Measurements from ENCODE around the gene MYO1H.

The MYO1H gene

GRCh38 chr12:109492371-109492770 lies 144.7 kb downstream of the MYO1H start:
- DNase-seq (ENCODE audit: low spot score): no peak

- DNase-seq (ENCODE audit: low spot score): no peak
Observed at GRCh38 chr12:109493090-109493489, 145.4 kb downstream of the MYO1H start.

DNA sequence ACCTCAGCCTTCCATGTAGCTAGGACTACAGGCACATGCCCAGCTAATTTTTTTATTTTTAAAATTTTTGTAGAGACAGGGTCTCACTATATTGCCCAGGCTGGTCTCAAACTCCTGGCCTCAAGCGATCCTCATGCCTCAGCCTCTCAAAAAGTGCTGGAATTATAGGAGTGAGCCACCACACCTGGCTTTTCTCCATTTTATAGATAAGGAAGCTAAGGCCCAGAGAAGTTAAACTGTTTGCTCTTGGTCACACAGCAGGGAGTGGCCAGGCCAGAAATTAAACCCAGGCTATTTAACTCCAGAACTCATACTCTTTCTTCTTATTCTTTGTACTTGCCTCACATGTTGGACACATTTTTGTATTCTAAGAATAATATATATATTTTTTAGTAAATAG lies 146.2 kb downstream of the MYO1H start:
- DNase-seq (ENCODE audit: low spot score): no peak

- DNase-seq (ENCODE audit: low spot score): no peak
Observed at GRCh38 chr12:109494348-109494881, 146.7 kb downstream of the MYO1H start.

DNA sequence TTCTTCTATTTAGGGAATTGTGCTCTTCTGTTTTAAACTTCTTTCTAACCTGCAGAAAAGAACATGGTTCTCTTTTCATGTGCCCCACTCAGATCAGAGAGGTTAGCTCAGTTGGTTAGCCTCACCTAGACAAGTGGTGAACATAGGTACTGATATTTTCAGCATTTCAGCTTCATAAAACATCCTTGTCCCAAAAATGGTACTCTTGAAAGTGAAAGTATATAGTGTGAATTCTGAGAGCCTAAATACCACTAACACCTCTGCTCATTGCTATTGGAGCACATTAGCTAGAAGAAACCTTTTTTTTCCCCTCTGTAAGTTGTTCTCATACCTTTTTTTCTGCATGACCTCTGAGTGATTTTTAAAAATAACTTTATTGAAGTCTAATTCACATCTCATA lies 147.3 kb downstream of the MYO1H start:
- no peak for DNase-seq (ENCODE audit: low spot score)

DNA sequence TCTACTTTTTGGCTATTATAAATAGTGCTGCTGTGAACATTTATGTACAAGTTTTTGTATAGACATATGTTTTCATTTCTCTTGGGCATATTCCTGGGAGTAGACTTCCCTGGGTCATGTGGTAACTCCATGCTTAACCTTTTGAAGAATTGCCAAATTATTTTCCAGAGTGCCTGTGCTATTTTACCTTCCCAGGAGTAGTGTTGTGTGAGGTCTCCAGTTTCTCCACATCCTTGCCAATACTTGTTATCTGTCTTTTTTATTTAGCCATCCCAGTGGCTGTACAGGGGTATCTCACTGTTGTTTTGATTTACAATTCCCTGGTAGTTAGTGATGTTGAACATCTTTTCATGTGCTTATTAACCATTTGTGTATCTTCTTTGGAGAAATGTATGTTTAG lies 148.6 kb downstream of the MYO1H start:
- DNase-seq (ENCODE audit: low spot score): no peak

DNA sequence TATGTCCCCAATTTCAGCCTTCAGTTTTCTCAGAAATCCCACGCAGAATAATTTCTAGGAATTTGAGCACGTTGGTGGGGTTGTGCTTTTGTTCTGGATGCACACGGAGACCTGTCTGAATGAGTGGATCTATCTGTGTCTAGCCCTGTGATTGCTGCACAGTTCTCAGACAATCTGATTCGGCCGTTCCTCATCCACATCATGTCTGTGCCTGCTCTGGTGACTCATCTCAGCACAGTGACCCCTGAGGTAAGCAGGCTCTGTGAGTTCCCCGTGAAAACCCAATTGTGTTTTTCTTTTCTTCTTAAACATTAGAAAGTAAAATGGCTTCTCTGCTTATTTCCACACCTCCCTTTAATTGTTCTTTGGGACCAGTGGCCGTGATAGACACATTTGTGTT lies 150.0 kb downstream of the MYO1H start:
- no peak for DNase-seq (ENCODE audit: low spot score)

Measured in SW480 (cell line).